Kidney (tissue), 14 donors: ENCODE measurements around the gene ASAP3. TPM values are rescaled to one million over a fixed set of nuclear protein-coding genes. Genes with fewer than 3 reads are reported as not detected.

Source experiments
- DNase-seq, 5 donors: peaks; one replicate each; pipeline ENCODE4 v3.0.0-alpha.2; 2013 to 2020
- FAIRE-seq: peaks from 2 replicates; lab custom pipeline; 2012; peaks lifted over from hg19 to GRCh38; lab: Jason Lieb, UNC
- H3K27ac ChIP-seq, 2 donors: one replicate each; pipeline ENCODE4 v1.7.0; 2013; ENCODE audit warnings: low read depth in 2 of 2, low read length in 2 of 2, inconsistent platforms in 1 of 2
- H3K27me3 ChIP-seq: one replicate; pipeline ENCODE4 v1.7.1; 2013; ENCODE audit warnings: low read length, inconsistent platforms; ENCODE audit not compliant: control insufficient read depth, insufficient read depth
- H3K36me3 ChIP-seq, 3 donors: one replicate each; pipeline versions ENCODE4 v1.7.0 to v1.7.1; 2013; ENCODE audit warnings: low read length in 3 of 3, control low read depth in 1 of 3, inconsistent platforms in 1 of 3; ENCODE audit not compliant: insufficient read depth in 3 of 3, control insufficient read depth in 2 of 3
- H3K4me1 ChIP-seq, 3 donors: one replicate each; pipeline versions ENCODE4 v1.7.0 to v1.7.1; 2013; ENCODE audit warnings: low read length in 3 of 3, inconsistent platforms in 1 of 3, low read depth in 1 of 3; ENCODE audit not compliant: control insufficient read depth in 2 of 3, insufficient read depth in 2 of 3
- H3K4me3 ChIP-seq, 3 donors: one replicate each; pipeline versions ENCODE4 v1.7.0 to v1.8.1; 2013; ENCODE audit warnings: low read length in 3 of 3, control low read depth in 1 of 3, inconsistent platforms in 1 of 3
- H3K9ac ChIP-seq, 3 donors: one replicate each; pipeline versions ENCODE4 v1.7.0 to v1.7.1; 2013; ENCODE audit warnings: low read length in 3 of 3, control low read depth in 1 of 3, inconsistent platforms in 1 of 3
- H3K9me3 ChIP-seq, 3 donors: one replicate each; pipeline versions ENCODE4 v1.7.0 to v1.7.1; 2013; ENCODE audit warnings: low read length in 3 of 3, control low read depth in 1 of 3, inconsistent platforms in 1 of 3; ENCODE audit not compliant: control insufficient read depth in 2 of 3, insufficient read depth in 1 of 3
- intact Hi-C: fragments of 100-400 bp; cut with DNase I; formaldehyde crosslinking; loops from one replicate; pipeline ENCODE4 v1.11.1; 2022
- polyA plus RNA-seq: library from polyadenylated mRNA; stranded (reverse); fragments of 350-450 nt; fragmentation: Illumina TruSeq; extraction: RNeasy Lipid Tissue Mini Kit (QIAGEN cat#74804); gene quantifications from one replicate; pipeline ENCODE4 v1.2.3, GENCODE V29; 2014; ENCODE audit warnings: low read depth, low replicate concordance; ENCODE audit not compliant: insufficient read depth
- total RNA-seq: library from RNA; stranded (reverse); fragmentation: NEBNext Ultra II Directional; extraction: Animal tissue kit (Norgen Biotek cat#: 25700); gene quantifications from one replicate; pipeline ENCODE4 v1.2.1, GENCODE V29; 2021
- TF ChIP-seq, protein P1 (sequence below): IDR thresholded peaks from 3 replicates; pipeline ENCODE4 v1.5.1; 2012; ENCODE audit warnings: mild to moderate bottlenecking, moderate library complexity, borderline replicate concordance; ENCODE audit not compliant: insufficient read depth; ENCODE audit errors: extremely low read depth
- donor health status: control.
- donor health status: control.
- donor health status: control.
- donor health status: control.
- donor health status: control.
- donor health status: DM: yes; HTN: yes; CAD: no.
- donor health status: Normal renal cell carcinoma (clear cell type).

The ASAP3 gene
- total and polyA plus RNA-seq, 2 donors from 2014 or later: 29.9 to 37.8 TPM

DNA sequence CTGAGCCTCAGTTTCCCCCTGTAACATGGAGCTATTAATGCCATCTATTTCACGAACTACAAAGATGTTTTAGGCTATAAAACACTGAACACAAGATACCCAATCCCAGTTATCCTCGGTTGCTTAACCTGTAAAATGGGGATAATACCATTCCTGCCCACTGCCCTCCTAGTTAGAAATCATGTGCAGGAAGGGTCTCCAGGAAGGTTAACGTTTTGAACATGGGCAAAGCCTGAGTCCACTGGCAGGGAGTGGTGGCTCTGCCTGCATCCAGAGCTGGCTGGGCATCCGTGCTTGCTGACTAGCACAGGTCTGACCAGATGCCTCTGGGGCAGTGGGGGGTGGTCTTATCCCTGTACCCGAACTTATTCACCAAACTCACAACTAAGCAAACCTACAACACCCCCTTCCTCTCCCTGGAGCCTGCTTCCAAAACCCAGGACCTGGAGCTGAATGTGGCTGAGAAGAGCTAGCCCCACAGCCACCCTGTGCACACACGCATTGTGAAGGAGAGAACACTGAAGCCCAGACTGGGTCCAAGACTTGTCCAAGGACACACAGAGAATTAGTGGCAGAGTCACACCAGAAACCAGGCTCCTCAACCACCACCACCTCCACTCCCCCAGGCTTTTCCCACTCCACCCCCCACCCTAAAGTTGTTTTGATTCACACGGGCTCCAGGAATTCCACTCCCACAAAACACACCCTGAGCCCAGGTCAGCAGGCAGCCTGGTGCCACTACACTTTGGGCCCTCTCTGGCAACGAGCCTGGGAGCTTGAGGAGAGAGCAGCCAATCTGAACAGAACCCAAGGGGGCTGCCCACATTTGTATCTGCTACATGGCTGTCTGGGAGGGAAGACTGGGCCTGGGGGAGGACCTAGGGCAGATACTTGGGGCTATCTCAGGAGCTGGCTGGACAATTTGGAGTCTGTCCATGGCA lies 45.4 kb upstream of the ASAP3 start:
- Histone ChIP-seq H3K9me3 (no peaks in the 10 kb centered on the region), H3K9ac (no peak overlapping the region), H3K27ac (no peak overlapping the region), H3K36me3 (no peaks in the 10 kb centered on the region), H3K4me1 (peaks cover 0 to 16% (median 0%) of the 10 kb centered on the region in 3 donors), H3K27me3 (no peaks in the 10 kb centered on the region), H3K4me3 (peak overlapping the region in 1 of 3 donors; percentile 26)
- no peak for FAIRE-seq
- no peak for DNase-seq
- TF ChIP-seq, protein P1, sequence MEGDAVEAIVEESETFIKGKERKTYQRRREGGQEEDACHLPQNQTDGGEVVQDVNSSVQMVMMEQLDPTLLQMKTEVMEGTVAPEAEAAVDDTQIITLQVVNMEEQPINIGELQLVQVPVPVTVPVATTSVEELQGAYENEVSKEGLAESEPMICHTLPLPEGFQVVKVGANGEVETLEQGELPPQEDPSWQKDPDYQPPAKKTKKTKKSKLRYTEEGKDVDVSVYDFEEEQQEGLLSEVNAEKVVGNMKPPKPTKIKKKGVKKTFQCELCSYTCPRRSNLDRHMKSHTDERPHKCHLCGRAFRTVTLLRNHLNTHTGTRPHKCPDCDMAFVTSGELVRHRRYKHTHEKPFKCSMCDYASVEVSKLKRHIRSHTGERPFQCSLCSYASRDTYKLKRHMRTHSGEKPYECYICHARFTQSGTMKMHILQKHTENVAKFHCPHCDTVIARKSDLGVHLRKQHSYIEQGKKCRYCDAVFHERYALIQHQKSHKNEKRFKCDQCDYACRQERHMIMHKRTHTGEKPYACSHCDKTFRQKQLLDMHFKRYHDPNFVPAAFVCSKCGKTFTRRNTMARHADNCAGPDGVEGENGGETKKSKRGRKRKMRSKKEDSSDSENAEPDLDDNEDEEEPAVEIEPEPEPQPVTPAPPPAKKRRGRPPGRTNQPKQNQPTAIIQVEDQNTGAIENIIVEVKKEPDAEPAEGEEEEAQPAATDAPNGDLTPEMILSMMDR: no peak
- intact Hi-C loops: no loop called here

DNA sequence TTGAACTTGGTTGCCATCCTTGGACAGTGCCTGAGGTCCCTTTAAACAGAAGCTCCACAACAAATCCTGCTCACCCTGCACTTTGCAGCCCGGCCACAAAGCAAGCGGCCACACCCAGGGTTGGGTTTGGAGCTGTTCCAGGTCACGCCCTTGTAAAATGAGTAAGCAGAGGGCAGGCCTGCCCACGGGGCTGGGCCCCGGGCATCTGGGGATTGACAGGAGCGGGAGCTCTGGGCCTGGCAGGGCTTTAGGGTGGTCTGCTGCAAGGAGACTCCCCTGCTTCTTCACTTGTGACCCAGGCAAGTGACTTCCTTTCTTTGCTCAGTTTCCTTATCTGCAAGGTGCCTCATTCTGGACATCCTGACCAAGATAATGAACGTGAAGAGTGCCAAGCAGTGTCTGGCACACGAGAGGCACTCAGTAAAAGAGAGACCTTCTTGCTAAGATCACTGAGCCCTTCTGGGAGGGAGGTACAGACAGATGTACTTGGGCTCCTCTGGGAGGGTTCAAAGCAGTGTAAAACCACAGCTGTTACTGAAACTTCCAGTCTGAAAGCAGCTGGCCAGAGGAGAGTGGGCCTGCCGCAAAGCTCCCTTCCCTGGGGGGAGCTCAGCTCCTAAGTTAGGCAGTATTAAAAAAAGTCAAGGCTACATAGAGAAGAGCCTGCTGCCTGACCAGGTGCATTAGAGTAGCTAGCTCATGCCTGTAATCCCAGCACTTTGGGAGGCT lies 44.4 kb upstream of the ASAP3 start:
- Histone ChIP-seq H3K27me3 (no peaks in the 10 kb centered on the region), H3K4me1 (peaks cover 0 to 16% (median 0%) of the 10 kb centered on the region in 3 donors), H3K36me3 (no peaks in the 10 kb centered on the region), H3K9ac (no peak overlapping the region), H3K4me3 (peak overlapping the region in 1 of 3 donors; percentile 23), H3K27ac (no peak overlapping the region), H3K9me3 (no peaks in the 10 kb centered on the region)
- FAIRE-seq (no peak), DNase-seq (peak in 3 of 5 donors; percentile 29 to 93 (median 61))
- TF ChIP-seq, protein P1: no peak
- intact Hi-C loops: no loop called here

DNA sequence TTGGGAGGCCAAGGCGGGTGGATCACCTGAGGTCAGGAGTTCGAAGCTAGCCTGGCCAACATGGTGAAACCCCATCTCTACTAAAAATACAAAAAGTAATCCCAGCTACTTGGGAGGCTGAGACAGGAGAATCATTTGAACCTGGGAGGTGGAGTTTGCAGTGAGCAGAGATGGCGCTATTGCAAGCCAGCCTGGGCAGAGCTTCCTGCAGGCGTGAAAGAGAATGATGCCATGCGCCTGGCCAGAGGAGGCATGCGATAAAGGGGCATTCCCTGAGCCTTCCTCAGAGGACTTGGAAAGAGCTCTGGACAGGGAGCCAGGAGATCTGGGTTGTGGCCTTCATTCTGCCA lies 43.9 kb upstream of the ASAP3 start:
- no peak overlapping the region for H3K9ac ChIP-seq
- intact Hi-C loops: no loop called here
- H3K9me3 ChIP-seq: no peaks in the 10 kb centered on the region
- FAIRE-seq: no peak
- peaks cover 0 to 16% (median 0%) of the 10 kb centered on the region in 3 donors for H3K4me1 ChIP-seq
- no peaks in the 10 kb centered on the region for H3K36me3 ChIP-seq
- H3K4me3 ChIP-seq: no peak overlapping the region
- H3K27ac ChIP-seq: no peak overlapping the region
- TF ChIP-seq, protein P1: no peak
- no peak for DNase-seq
- no peaks in the 10 kb centered on the region for H3K27me3 ChIP-seq
